NT2/D1 (cell line): ENCODE measurements around the gene UBAP1L.

Source experiments
- DNase-seq: peaks from one replicate; pipeline ENCODE4 v3.0.0-alpha.2; 2011; ENCODE audit warnings: low read depth, low spot score
- H3K27me3 ChIP-seq: 2 replicates; pipeline ENCODE4 v1.6.0; 2011; ENCODE audit warnings: mild to moderate bottlenecking; ENCODE audit not compliant: insufficient read length, insufficient read depth
- H3K36me3 ChIP-seq: 2 replicates; pipeline ENCODE4 v1.6.1; 2011; ENCODE audit warnings: mild to moderate bottlenecking, low read length, mixed read lengths; ENCODE audit not compliant: insufficient read depth, insufficient read length
- H3K4me1 ChIP-seq: 2 replicates; pipeline ENCODE4 v1.5.1; 2011; ENCODE audit not compliant: insufficient read depth, insufficient read length
- H3K4me3 ChIP-seq: 2 replicates; pipeline ENCODE4 v1.5.1; 2011; ENCODE audit warnings: low read depth; ENCODE audit not compliant: insufficient read length
- H3K9ac ChIP-seq: 2 replicates; pipeline ENCODE4 v1.6.0; 2011; ENCODE audit warnings: low read depth; ENCODE audit not compliant: insufficient read length
- H3K9me3 ChIP-seq: 2 replicates; pipeline ENCODE4 v1.5.1; 2011; ENCODE audit warnings: mild to moderate bottlenecking, low read length; ENCODE audit not compliant: insufficient read depth
- SUZ12 ChIP-seq: IDR thresholded peaks from 2 replicates; pipeline ENCODE4 v1.6.1; 2011; ENCODE audit not compliant: insufficient read length, insufficient read depth; ENCODE audit errors: extremely low read depth
- YY1 ChIP-seq: IDR thresholded peaks from 2 replicates; pipeline ENCODE4 v1.6.1; 2011; ENCODE audit not compliant: insufficient read length, insufficient read depth
- ZNF274 ChIP-seq: IDR thresholded peaks from 2 replicates; pipeline ENCODE4 v1.6.1; 2011; ENCODE audit warnings: mild to moderate bottlenecking, low read depth, low read length

UBAP1L gene

DNA sequence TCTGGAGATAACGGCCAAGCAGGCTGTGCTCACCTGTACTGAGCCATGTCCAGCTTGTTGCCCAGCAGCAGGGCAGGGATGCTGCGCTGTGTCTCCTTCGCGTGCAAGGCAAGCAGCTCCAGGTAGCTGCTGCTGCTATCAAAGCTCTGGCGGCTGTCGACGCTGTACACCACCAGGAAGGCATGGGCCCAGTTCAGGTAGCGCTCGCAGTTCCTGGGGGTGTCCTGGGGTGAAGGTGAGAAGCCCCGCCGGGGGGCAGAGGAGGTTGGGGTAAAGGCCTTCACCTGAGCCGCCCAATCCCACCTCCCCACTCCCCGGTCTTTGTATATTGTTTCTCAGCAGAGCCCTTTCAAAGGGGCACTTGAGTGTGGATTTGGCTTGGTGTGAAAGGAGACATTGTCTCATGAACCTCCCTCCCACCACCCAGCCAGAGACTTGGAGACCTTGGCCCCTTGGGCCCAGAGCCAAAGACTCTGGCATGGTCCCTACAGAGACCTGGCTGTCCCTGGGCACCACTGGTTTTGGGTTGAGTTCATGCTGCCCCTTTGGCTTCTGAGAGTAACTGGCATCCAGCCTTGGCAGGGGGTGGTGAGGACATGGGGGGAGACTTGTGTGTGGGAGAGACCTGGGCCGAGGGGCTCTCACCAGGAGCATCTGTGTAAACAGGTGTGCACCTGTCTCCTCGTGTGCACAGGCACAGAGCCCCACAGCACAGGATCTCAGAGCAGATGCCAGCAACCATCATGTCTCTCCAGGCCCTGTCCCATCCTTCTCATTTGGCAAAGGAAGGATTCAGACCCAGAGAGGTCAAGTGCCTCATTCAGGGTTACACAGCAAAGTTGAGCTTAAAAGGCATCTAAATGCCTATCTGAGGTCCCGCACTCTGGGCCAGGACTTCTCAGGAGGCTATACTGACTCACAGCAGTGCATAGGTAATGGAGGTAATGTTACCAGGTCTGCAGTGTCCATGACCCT, 56.3 kb downstream of the UBAP1L start:
- TF ChIP-seq ZNF274 (no peak), YY1 (no peak), SUZ12 (no peak)
- H3K9me3 ChIP-seq, result no peaks in the 10 kb centered on the region

DNA sequence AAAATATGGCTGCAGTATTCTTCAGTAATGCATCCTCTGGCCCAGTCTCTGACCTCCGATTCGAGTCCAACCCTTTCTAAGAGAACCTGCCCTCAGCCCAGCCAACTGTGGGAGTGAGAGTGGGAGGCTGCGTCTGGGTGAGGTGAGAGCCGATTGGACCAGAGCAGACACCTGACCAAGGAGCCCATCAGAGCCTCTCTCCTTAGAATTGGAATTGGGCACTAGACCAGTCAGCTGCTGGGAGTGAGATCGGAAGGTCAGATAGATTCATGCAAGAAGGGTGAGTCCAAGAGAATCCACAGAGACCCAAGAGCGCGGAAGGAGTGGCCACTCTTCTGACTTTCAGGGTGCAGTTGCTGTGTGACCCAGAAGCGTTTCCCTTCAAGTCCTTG, 57.5 kb downstream of the UBAP1L start:
- Histone ChIP-seq H3K4me1 (peaks cover 3% of the 10 kb centered on the region), H3K36me3 (peaks cover 87% of the 10 kb centered on the region), H3K9me3 (no peaks in the 10 kb centered on the region), H3K9ac (no peak overlapping the region), H3K27me3 (no peaks in the 10 kb centered on the region), H3K4me3 (no peak overlapping the region)
- TF ChIP-seq YY1 (no peak), SUZ12 (no peak)
- no peak for DNase-seq

More for the DNA sequence above, 56.3 kb downstream of the UBAP1L start:
- Histone ChIP-seq H3K4me1 (peaks cover 3% of the 10 kb centered on the region), H3K4me3 (no peak overlapping the region), H3K9ac (no peak overlapping the region), H3K36me3 (peaks cover 87% of the 10 kb centered on the region), H3K27me3 (no peaks in the 10 kb centered on the region)
- DNase-seq, result no peak

- no peak for DNase-seq
- no peaks in the 10 kb centered on the region for H3K27me3 ChIP-seq
- H3K9ac ChIP-seq, result no peak overlapping the region
- no peaks in the 10 kb centered on the region for H3K9me3 ChIP-seq
- H3K36me3 ChIP-seq, result peaks cover 87% of the 10 kb centered on the region
- H3K4me1 ChIP-seq, result peaks cover 3% of the 10 kb centered on the region
- no peak for TF ChIP-seq ZNF274
- no peak for TF ChIP-seq SUZ12
- H3K4me3 ChIP-seq, result no peak overlapping the region
Observed at GRCh38 chr15:65056868-65057548, 58.0 kb downstream of the UBAP1L start.

- no peak for DNase-seq
- Histone ChIP-seq H3K4me1 (peaks cover 3% of the 10 kb centered on the region), H3K9me3 (no peaks in the 10 kb centered on the region), H3K27me3 (no peaks in the 10 kb centered on the region), H3K36me3 (peaks cover 91% of the 10 kb centered on the region), H3K4me3 (no peak overlapping the region), H3K9ac (no peak overlapping the region)
- TF ChIP-seq ZNF274, result no peak
- no peak for TF ChIP-seq SUZ12
- no peak for TF ChIP-seq YY1
Observed at GRCh38 chr15:65056106-65056505, 58.9 kb downstream of the UBAP1L start.

DNA sequence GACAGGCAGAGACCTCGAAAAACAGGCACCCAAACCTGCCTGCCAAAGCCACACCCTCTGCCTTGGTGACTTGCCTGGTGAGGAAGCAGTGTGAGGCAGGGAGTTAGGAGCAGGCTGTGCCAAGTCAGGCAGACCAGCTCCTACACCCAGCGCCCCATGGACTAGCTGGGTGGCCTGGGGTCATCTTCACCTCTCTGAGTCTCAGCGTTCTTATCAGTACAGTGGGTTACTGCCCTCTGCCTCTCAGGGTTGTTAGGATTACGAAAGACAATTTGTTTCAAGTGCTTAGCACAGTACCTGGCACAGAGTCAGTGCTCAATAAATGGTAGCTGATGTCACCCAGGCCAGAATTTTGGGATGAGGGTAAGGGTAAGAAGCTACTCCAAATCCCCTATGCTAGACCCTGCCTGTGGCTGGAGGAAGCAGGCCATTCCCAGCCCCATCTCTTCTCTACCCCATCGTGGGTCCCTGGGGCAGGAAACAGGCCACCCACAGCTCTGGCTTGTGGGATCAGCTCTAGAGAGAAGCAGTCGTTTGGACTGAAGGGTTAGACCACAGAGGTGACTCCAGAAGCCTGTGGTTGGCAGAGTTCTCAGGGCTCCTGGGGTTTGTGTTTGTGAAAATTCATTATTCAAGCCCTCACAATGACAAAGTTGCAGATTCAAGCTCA, 59.7 kb downstream of the UBAP1L start:
- no peaks in the 10 kb centered on the region for H3K27me3 ChIP-seq
- H3K4me1 ChIP-seq, result no peaks in the 10 kb centered on the region
- H3K9ac ChIP-seq, result no peak overlapping the region
- TF ChIP-seq SUZ12, result no peak
- TF ChIP-seq ZNF274, result no peak
- no peak for TF ChIP-seq YY1
- no peak overlapping the region for H3K4me3 ChIP-seq
- DNase-seq, result no peak
- no peaks in the 10 kb centered on the region for H3K9me3 ChIP-seq
- H3K36me3 ChIP-seq, result peaks cover 84% of the 10 kb centered on the region

GRCh38 chr15:65054333-65055200, 60.4 kb downstream of the UBAP1L start:
- Histone ChIP-seq H3K4me3 (no peak overlapping the region), H3K4me1 (no peaks in the 10 kb centered on the region), H3K9ac (no peak overlapping the region), H3K36me3 (peaks cover 85% of the 10 kb centered on the region), H3K9me3 (no peaks in the 10 kb centered on the region), H3K27me3 (no peaks in the 10 kb centered on the region)
- DNase-seq, result peak; percentile 46
- no peak for TF ChIP-seq SUZ12
